Lung (tissue), 12 donors: Measurements from ENCODE around the gene USP46. TPM values are rescaled to one million over a fixed set of nuclear protein-coding genes. Genes with fewer than 3 reads are reported as not detected.
A peak's percentile ranks its signal among the peaks of the same experiment; 100 is the strongest.

Experiments used
- ATAC-seq: fragments of 200-7000 bp; cut with Tn5 transposase; one replicate; pipeline ENCODE4 v1.9.1; 2020; ENCODE audit warnings: moderate number of reproducible peaks; ENCODE audit not compliant: insufficient read depth, low FRiP score
- DNase-seq, 3 donors: peaks; one replicate each; pipeline ENCODE4 v3.0.0-alpha.2; 2013 to 2017
- H3K27ac ChIP-seq, 2 donors: one replicate each; pipeline ENCODE4 v1.5.1; 2013; ENCODE audit warnings: mild to moderate bottlenecking in 2 of 2, moderate library complexity in 2 of 2, control low read depth in 1 of 2, inconsistent platforms in 1 of 2, low read depth in 1 of 2, low read length in 1 of 2
- H3K27me3 ChIP-seq, 3 donors: one replicate each; pipeline ENCODE4 v1.5.1; 2013; ENCODE audit warnings: low read length in 2 of 3; ENCODE audit not compliant: control insufficient read depth in 3 of 3, insufficient read depth in 3 of 3
- H3K36me3 ChIP-seq, 4 donors: one replicate each; pipeline ENCODE4 v1.5.1; 2013; ENCODE audit warnings: low read length in 4 of 4, mild to moderate bottlenecking in 1 of 4, moderate library complexity in 1 of 4; ENCODE audit not compliant: control insufficient read depth in 4 of 4, insufficient read depth in 4 of 4
- H3K4me1 ChIP-seq, 5 donors: one replicate each; pipeline ENCODE4 v1.5.1; 2013; ENCODE audit warnings: low read length in 5 of 5, mild to moderate bottlenecking in 2 of 5, moderate library complexity in 1 of 5; ENCODE audit not compliant: control insufficient read depth in 5 of 5, insufficient read depth in 5 of 5
- H3K4me3 ChIP-seq: one replicate; pipeline ENCODE4 v1.5.1; 2013; ENCODE audit warnings: mild to moderate bottlenecking, control low read depth, moderate library complexity
- H3K9ac ChIP-seq, 2 donors: one replicate each; pipeline ENCODE4 v1.5.1; 2013; ENCODE audit warnings: low read length in 2 of 2, control low read depth in 1 of 2; ENCODE audit not compliant: insufficient read depth in 1 of 2
- H3K9me3 ChIP-seq, 4 donors: one replicate each; pipeline ENCODE4 v1.5.1; 2013; ENCODE audit warnings: low read length in 3 of 4, mild to moderate bottlenecking in 1 of 4, moderate library complexity in 1 of 4; ENCODE audit not compliant: control insufficient read depth in 4 of 4, insufficient read depth in 3 of 4
- WGBS, 2 donors: extraction: QIAGEN DNeasy Blood & Tissue Kit; methylation state at CpG; one replicate each; pipeline ENCODE4 v1.1.7; 2013; 5-methylcytosine and 5-hydroxymethylcytosine counted together
- polyA plus RNA-seq, 2 donors: library from polyadenylated mRNA; stranded (reverse); fragments of 200-250 nt; gene quantifications; one replicate each; pipeline ENCODE4 v1.2.1, GENCODE V29; 2013
- total RNA-seq, 2 donors: library from RNA; depleted of rRNA in 1 of 2; stranded (reverse); fragments of >200 nt in 1 of 2; gene quantifications; one replicate each; pipeline ENCODE4 v1.2.1, GENCODE V29; 2014 to 2021
- TF ChIP-seq, protein P1 (sequence below): IDR thresholded peaks from 2 replicates; pipeline ENCODE4 v1.5.1; 2012; ENCODE audit warnings: mild to moderate bottlenecking; ENCODE audit errors: control extremely low read depth, extremely low read depth
- donor health status: control.
- donor health status: control.
- donor health status: Bipolar disorder and iron deficiency.
- donor health status: healthy.
- donor health status: DM: yes; HTN: yes; CAD: no.

The USP46 gene
- total and polyA plus RNA-seq, 4 donors: 2.3 to 30.8 (median 8.8) TPM

DNA sequence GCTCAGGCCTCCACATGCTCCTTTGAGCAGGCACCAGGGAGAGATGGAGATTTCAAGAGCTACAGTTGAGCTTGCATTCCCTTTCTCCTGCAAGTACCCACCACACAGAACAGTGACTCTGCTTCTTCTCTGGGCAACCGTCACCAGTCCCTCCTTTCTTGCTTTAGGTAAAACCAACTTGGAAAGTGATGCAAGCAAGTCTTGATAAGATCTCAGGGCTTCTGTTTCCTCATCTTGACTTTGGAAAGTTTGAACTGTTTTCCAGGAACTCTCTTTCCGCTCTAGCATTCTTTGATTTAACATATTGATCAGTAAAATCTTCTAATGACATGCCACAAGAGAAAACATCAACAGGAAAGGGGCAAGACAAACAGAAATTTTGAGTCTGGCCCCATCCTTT, 73.7 kb downstream of the USP46 start:
- H3K9ac ChIP-seq: no peak overlapping the region
- H3K4me1 ChIP-seq: peaks cover 0 to 10% (median 3%) of the 10 kb centered on the region in 5 donors
- WGBS, 2 donors: 72 to 76% methylated on average over 2 of the region's 2 CpGs
- ATAC-seq (no peak), DNase-seq (no peak)
- no peak overlapping the region for H3K27ac ChIP-seq
- H3K36me3 ChIP-seq: no peaks in the 10 kb centered on the region
- H3K9me3 ChIP-seq: no peaks in the 10 kb centered on the region
- no peak overlapping the region for H3K4me3 ChIP-seq
- TF ChIP-seq, protein P1, sequence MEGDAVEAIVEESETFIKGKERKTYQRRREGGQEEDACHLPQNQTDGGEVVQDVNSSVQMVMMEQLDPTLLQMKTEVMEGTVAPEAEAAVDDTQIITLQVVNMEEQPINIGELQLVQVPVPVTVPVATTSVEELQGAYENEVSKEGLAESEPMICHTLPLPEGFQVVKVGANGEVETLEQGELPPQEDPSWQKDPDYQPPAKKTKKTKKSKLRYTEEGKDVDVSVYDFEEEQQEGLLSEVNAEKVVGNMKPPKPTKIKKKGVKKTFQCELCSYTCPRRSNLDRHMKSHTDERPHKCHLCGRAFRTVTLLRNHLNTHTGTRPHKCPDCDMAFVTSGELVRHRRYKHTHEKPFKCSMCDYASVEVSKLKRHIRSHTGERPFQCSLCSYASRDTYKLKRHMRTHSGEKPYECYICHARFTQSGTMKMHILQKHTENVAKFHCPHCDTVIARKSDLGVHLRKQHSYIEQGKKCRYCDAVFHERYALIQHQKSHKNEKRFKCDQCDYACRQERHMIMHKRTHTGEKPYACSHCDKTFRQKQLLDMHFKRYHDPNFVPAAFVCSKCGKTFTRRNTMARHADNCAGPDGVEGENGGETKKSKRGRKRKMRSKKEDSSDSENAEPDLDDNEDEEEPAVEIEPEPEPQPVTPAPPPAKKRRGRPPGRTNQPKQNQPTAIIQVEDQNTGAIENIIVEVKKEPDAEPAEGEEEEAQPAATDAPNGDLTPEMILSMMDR: no peak
- H3K27me3 ChIP-seq: no peaks in the 10 kb centered on the region

DNA sequence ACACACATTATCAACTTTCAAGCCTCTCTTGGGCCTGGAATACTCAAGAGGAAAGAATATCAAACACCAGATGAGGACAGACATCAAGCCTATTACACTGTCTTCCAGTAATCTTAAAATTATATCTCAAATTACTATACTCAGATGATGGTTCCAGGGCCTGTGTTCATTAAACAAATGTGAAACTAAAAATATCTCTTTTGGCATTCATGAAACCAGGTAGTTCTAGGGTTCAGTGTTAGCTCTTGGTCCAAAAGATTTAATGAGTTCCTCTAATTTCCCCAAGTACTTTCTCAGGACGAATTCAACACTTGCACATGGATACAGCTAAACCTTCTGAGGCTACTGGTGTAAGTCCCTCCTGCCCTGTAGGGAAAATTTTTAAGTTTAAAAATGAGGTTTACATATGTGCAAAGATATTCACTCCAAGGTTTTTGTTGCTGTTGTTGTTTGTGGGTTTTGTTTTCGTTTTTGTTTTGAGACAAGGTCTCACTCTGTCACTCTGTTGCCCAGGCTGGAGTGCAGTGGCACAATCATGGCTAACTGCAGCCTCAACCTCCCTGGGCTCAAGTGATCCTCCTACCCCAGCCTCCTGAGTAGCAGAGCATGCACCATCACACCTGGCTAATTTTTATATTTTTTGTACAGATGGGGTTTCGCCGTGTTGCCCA, 79.4 kb downstream of the USP46 start:
- no peaks in the 10 kb centered on the region for H3K9me3 ChIP-seq
- 85 to 92% methylated on average over 4 of the region's 4 CpGs for WGBS, 2 donors
- TF ChIP-seq, protein P1: no peak
- H3K27me3 ChIP-seq: no peaks in the 10 kb centered on the region
- DNase-seq: no peak
- ATAC-seq: no peak
- H3K9ac ChIP-seq: no peak overlapping the region
- no peaks in the 10 kb centered on the region for H3K36me3 ChIP-seq
- no peak overlapping the region for H3K4me3 ChIP-seq
- no peak overlapping the region for H3K27ac ChIP-seq
- H3K4me1 ChIP-seq: peaks cover 0 to 6% (median 0%) of the 10 kb centered on the region in 5 donors

DNA sequence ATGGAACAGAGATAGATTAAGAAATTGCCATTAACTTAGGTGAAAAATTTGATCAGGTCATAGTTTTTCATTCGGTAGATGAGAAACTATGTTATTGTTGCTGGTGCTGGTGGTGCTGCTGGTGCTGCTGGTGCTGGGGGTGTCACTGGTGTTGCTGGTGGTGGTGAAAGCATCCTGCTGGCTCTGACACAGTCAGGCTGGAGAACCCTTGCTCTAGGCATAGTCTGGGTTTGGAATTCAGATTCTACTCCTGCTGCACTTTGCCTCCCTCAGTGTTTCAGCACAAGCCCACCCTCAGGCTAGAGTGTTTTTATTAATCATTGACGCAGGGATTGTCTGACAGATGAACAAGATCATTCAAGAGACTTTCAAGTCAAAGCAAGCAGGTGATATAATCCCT, 80.2 kb downstream of the USP46 start:
- DNase-seq (no peak), ATAC-seq (no peak)
- Histone ChIP-seq H3K36me3 (no peaks in the 10 kb centered on the region), H3K4me1 (peaks cover 0 to 6% (median 0%) of the 10 kb centered on the region in 5 donors), H3K27me3 (no peaks in the 10 kb centered on the region), H3K4me3 (no peak overlapping the region), H3K9me3 (no peaks in the 10 kb centered on the region), H3K27ac (no peak overlapping the region), H3K9ac (no peak overlapping the region)
- 97 to 98% methylated on average over 2 of the region's 2 CpGs for WGBS, 2 donors
- TF ChIP-seq, protein P1: no peak

GRCh38 chr4:52577624-52577962, 81.5 kb downstream of the USP46 start:
- Histone ChIP-seq H3K27ac (no peak overlapping the region), H3K27me3 (no peaks in the 10 kb centered on the region), H3K4me1 (peaks cover 0 to 6% (median 0%) of the 10 kb centered on the region in 5 donors), H3K9me3 (no peaks in the 10 kb centered on the region), H3K36me3 (no peaks in the 10 kb centered on the region), H3K4me3 (no peak overlapping the region), H3K9ac (no peak overlapping the region)
- no peak for DNase-seq
- TF ChIP-seq, protein P1: no peak
- WGBS, 2 donors: 85 to 100% methylated on average over 4 of the region's 4 CpGs
- ATAC-seq: peak; percentile 41
